ENCODE measurements around the gene GRSF1. TPM values are rescaled to one million over a fixed set of nuclear protein-coding genes. Genes with fewer than 3 reads are reported as not detected.

The GRSF1 gene
- total and polyA plus RNA-seq, 10 of the 15 experiments (the other 5 are each of a cell fraction or from before 2014, with no cell fraction given) = 37.5 to 105 (median 68.4) TPM

- TF ChIP-seq E2F4 (IDR thresholded peaks at IDR 0.05; ENCODE audit: low read depth, low read length) (no peak), HDAC2 (IDR thresholded peaks at IDR 0.05) (no peak), PML (IDR thresholded peaks at IDR 0.05; ENCODE audit: low read length) (peak; percentile 71; the same call in 1 of the 2 replicates), MXI1 (IDR thresholded peaks at IDR 0.05; ENCODE audit: low read depth, low read length) (no peak), TBL1XR1 (IDR thresholded peaks at IDR 0.05; ENCODE audit: low read depth, low read length) (no peak), BHLHE40 (IDR thresholded peaks at IDR 0.05; ENCODE audit: borderline replicate concordance in 1 of 2, low read depth in 2 of 2, low read length in 1 of 2) (peak; percentile 78 to 90)
Observed at GRCh38 chr4:70839589-70840093, at the start of gene GRSF1 (continued).

- ATAC-seq (no peak), DNase-seq (ENCODE audit: low read depth, low spot score) (no peak), FAIRE-seq (no peak)
- no peaks in the 10 kb centered on the region for H4K20me1 ChIP-seq (ENCODE audit: control insufficient read depth, insufficient read depth)
- H3K27ac ChIP-seq (ENCODE audit: control insufficient read depth, insufficient read depth) = no peak overlapping the region
- H3K27me3 ChIP-seq (replicated peaks in 1 of 2; ENCODE audit: control insufficient read depth in 2 of 2, insufficient read depth in 2 of 2, low read length in 1 of 2) = no peaks in the 10 kb centered on the region; a peak in 1 of 4 replicates
- no peaks in the 10 kb centered on the region for H3K9me3 ChIP-seq (replicated peaks; ENCODE audit: control insufficient read depth, insufficient read depth, low read length)
- no peaks in the 10 kb centered on the region for H3K4me1 ChIP-seq (ENCODE audit: control insufficient read depth, insufficient read depth, low read length)
- ChIA-PET SMC1A (ENCODE audit: uncharacterized antibody, unreplicated experiment) (interaction anchor here (0.9 to 1.3 kb wide), 6 partner anchors 10 to 143 kb away, joined by 3 to 6 read pairs (median 4); no protein-coding TSS in a partner anchor), CTCF (interaction anchor here (1.1 to 2.0 kb wide), 2 partner anchors 65 to 119 kb away, joined by 3 to 10 read pairs; no protein-coding TSS in a partner anchor), POLR2A (interaction anchor here (0.6 to 1.3 kb wide), 2 partner anchors 11 to 1654 kb away, joined by 3 to 5 read pairs; no protein-coding TSS in a partner anchor), RAD21 (ENCODE audit: unreplicated experiment) (interaction anchor here (1.1 to 1.5 kb wide), 2 partner anchors 10 to 125 kb away, joined by 4 to 6 read pairs; no protein-coding TSS in a partner anchor)
- no peak overlapping the region for H3K9ac ChIP-seq (ENCODE audit: control insufficient read depth, insufficient read depth, low read length)
- 49% methylated on average over 6 of the region's 6 CpGs for WGBS (ENCODE audit: insufficient coverage, insufficient replicate concordance, low lambda C conversion rate, missing lambda C conversion rate)
- no TSS peak for BruUV-seq (replicated peaks)
- in situ Hi-C loops (cut with MboI) (no loop called here), intact Hi-C loops (cut with micrococcal nuclease; ENCODE audit: unreplicated experiment) (no loop called here)
- no peaks in the 10 kb centered on the region for H3K36me3 ChIP-seq (ENCODE audit: control insufficient read depth in 2 of 2, insufficient read depth in 2 of 2, low read length in 1 of 2)
- no peak overlapping the region for H3K4me3 ChIP-seq
- no peaks in the 10 kb centered on the region for H3K79me2 ChIP-seq (ENCODE audit: control insufficient read depth, insufficient read depth, low read length)
- no peak overlapping the region for H3K4me2 ChIP-seq (ENCODE audit: control insufficient read depth, insufficient read depth)
- H2AFZ ChIP-seq (ENCODE audit: control insufficient read depth, low read depth, low read length) = no peak overlapping the region
- TF ChIP-seq NFIC (IDR thresholded peaks at IDR 0.05; ENCODE audit: low read depth, low read length) (no peak), BCL11A (IDR thresholded peaks at IDR 0.05; ENCODE audit: low read depth, low read length) (no peak), GATAD2B (conservative IDR thresholded peaks at IDR 0.05; ENCODE audit: low read depth) (no peak), KAT2A (conservative IDR thresholded peaks at IDR 0.05; ENCODE audit: control insufficient read depth, low read depth, low read length) (no peak), CEBPB (IDR thresholded peaks at IDR 0.05; ENCODE audit: borderline replicate concordance in 1 of 2, low read depth in 2 of 2, low read length in 2 of 2) (no peak), SUPT20H (IDR thresholded peaks at IDR 0.05; ENCODE audit: borderline replicate concordance, control insufficient read depth, low read depth, low read length) (no peak), TCF7 (IDR thresholded peaks at IDR 0.05; ENCODE audit: borderline replicate concordance) (no peak), FOXK2 (IDR thresholded peaks at IDR 0.05) (no peak), POU2F2 (IDR thresholded peaks at IDR 0.05; ENCODE audit: borderline replicate concordance, low read depth, low read length) (no peak), ZBTB40 (IDR thresholded peaks at IDR 0.05; ENCODE audit: borderline replicate concordance) (no peak), DPF2 (IDR thresholded peaks at IDR 0.05) (no peak), ATF7 (IDR thresholded peaks at IDR 0.05; ENCODE audit: low read depth) (no peak)
Observed at GRCh38 chr4:70885174-70885573, 45.5 kb upstream of the GRSF1 start.

Measured in GM12878 (cell line).